Measurements from ENCODE around the gene TUBA4A. TPM values are rescaled to one million over a fixed set of nuclear protein-coding genes. Genes with fewer than 3 reads are reported as not detected.
"Not testable (repeated sequence)": the region's sequence is repeated elsewhere in the genome, so short reads cannot be mapped to it uniquely, and the experiment has no call there.

The TUBA4A gene
- total and polyA plus RNA-seq, 12 donors: 13.4 to 741 (median 27.0) TPM

DNA sequence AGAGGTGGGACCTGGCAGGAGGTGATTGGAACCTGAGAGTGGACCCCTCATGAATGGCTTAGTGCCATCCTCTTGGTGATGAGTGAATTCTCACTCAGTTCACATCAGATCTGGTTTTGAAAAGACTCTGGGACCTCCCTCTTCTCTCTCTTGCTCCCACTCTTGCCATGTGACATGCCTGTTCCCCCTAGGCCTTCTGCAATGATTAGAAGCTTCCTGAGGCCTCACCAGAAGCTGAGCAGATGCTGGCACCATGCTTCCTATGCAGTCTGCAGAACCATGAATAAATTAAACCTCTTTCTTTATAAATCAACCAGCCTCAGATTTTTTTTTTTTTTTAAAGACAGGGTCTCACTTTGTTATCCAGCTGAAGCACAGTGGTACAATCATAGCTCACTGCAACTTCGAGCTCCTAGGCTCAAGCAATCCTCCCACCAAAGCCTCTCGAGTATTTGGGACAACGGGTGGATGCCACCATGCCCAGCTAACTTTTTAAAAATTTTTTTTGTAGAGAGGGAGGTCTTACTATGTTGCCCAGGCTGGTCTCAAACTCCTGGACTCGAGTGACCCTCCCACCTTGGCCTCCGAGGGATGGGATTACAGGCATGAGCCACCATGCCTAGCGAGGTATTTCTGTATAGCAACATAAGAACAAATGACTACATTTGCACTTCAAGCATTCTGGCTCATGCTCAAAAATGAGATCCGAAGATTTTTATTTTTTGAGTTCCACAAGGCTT lies 49.1 kb downstream of the TUBA4A start:
- no peak overlapping the region for H3K4me3 ChIP-seq
- intact Hi-C loops (cut with DNase I): no loop called here
- TF ChIP-seq, protein P1, sequence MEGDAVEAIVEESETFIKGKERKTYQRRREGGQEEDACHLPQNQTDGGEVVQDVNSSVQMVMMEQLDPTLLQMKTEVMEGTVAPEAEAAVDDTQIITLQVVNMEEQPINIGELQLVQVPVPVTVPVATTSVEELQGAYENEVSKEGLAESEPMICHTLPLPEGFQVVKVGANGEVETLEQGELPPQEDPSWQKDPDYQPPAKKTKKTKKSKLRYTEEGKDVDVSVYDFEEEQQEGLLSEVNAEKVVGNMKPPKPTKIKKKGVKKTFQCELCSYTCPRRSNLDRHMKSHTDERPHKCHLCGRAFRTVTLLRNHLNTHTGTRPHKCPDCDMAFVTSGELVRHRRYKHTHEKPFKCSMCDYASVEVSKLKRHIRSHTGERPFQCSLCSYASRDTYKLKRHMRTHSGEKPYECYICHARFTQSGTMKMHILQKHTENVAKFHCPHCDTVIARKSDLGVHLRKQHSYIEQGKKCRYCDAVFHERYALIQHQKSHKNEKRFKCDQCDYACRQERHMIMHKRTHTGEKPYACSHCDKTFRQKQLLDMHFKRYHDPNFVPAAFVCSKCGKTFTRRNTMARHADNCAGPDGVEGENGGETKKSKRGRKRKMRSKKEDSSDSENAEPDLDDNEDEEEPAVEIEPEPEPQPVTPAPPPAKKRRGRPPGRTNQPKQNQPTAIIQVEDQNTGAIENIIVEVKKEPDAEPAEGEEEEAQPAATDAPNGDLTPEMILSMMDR (IDR thresholded peaks at IDR 0.05): no peak
- TF ChIP-seq POLR2A (IDR thresholded peaks at IDR 0.05): no peak
- no peaks in the 10 kb centered on the region for H3K9me3 ChIP-seq (replicated peaks in 1 of 3)
- no peak overlapping the region for H3K27ac ChIP-seq
- H3K27me3 ChIP-seq: peaks cover 2% of the 10 kb centered on the region
- H3K36me3 ChIP-seq (replicated peaks in 1 of 2): peaks cover 0 to 17% of the 10 kb centered on the region in 2 donors
- H3K4me1 ChIP-seq (replicated peaks in 1 of 2): peaks cover 7 to 14% of the 10 kb centered on the region in 2 donors
- 87 to 94% (median 89%) methylated on average over 7 of the region's 7 CpGs for WGBS, 4 donors
- peak in 1 of 7 donors; percentile 16 for DNase-seq

DNA sequence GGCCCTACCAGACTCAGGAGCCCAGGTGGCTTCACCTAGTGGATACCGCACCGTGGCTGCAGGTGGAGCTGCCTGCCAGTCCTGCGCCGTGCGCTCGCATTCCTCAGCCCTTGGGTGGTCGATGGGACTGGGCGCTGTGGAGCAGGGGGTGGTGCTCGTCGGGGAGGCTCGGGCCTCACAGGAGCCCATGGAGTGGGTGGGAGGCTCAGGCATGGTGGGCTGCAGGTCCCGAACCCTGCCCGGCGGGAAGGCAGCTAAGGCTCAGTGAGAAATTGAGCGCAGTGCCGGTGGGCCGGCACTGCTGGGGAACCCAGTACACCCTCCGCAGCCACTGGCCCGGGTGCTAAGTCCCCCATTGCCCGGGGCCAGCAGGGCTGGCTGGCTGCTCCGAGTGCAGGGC lies 52.4 kb downstream of the TUBA4A start:
- H3K9me3 ChIP-seq (replicated peaks in 1 of 3); H3K27me3 ChIP-seq; H3K4me1 ChIP-seq (replicated peaks in 1 of 2); intact Hi-C loops (cut with DNase I); H3K36me3 ChIP-seq (replicated peaks in 1 of 2); H3K27ac ChIP-seq; H3K4me3 ChIP-seq: not testable (repeated sequence)
- 79 to 93% (median 89%) methylated on average over 9 to 21 of the region's 21 CpGs for WGBS, 4 donors
- DNase-seq: peak in 1 of 7 donors; percentile 1

DNA sequence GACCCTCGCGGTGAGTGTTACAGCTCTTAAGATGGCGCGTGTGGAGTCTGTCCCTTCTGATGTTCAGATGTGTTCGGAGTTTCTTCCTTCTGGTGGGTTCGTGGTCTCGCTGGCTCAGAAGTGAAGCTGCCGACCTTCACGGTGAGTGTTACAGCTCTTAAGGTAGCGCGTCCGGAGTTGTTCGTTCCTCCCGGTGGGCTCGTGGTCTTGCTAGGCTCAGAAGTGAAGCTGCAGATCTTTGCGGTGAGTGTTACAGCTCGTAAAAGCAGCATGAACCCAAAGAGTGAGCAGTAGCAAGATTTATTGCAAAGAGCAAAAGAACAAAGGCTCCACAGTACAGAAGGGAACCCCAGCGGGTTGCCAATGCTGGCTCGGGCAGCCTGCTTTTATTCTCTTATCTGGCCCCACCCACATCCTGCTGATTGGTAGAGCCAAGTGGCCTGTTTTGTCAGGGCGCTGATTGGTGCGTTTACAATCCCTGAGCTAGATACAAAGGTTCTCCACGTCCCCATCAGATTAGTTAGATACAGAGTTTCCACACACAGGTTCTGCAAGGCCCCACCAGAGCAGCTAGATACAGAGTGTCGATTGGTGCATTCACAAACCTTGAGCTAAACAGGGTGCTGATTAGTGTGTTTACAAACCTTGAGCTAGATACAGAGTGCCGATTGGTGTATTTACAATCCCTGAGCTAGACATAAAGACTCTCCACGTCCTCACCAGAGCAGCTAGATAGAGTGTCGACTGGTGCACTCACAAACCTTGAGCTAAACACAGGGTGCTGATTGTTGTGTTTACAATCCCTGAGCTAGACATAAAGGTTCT lies 53.0 kb downstream of the TUBA4A start:
- WGBS, 4 donors: 56 to 76% (median 73%) methylated on average over 21 to 25 of the region's 26 CpGs

More for the DNA sequence above, 53.0 kb downstream of the TUBA4A start:
- H3K27me3 ChIP-seq; H3K27ac ChIP-seq; H3K4me1 ChIP-seq (replicated peaks in 1 of 2); H3K9me3 ChIP-seq (replicated peaks in 1 of 3); H3K4me3 ChIP-seq; intact Hi-C loops (cut with DNase I); H3K36me3 ChIP-seq (replicated peaks in 1 of 2): not testable (repeated sequence)
- DNase-seq: peak in 1 of 7 donors; percentile 13

MicroRNAs encoded within 50 kb of the gene (microRNA counts, 767-probe panel; counts per million panel counts)
- microRNA hsa-miR-153: 0 counts per million in 2 donors

Small RNAs within 50 kb of the gene (microRNA-seq; reads per million reads assigned to microRNA genes)
- gene MIR153-1: 0 reads per million in 3 donors

Small RNAs within 50 kb of the gene (small RNA-seq; reads per million reads assigned to genes)
- 0.12 to 0.67 reads per million in 2 donors for gene MIR153-1

Other genes with a start within 250 kb of the TUBA4A start
- gene CFAP65, start 212.4 kb downstream of the TUBA4A start, total RNA-seq: under 1 TPM in 2 of 9 donors, not detected in 7; 0.04 to 0.06 TPM
- under 1 TPM; 0.05 to 0.16 (median 0.10) TPM for gene CFAP65, start 212.4 kb downstream of the TUBA4A start, polyA plus RNA-seq
- under 1 TPM in 1 of 9 donors, not detected in 8; 0.11 TPM for gene IHH, start 193.0 kb downstream of the TUBA4A start, total RNA-seq
- gene IHH, start 193.0 kb downstream of the TUBA4A start, polyA plus RNA-seq: under 1 TPM in 1 of 3 donors, not detected in 2; 0.17 TPM
- 10 to 100 TPM; 11.9 to 22.9 (median 17.8) TPM for gene NHEJ1, start 93.1 kb downstream of the TUBA4A start, total RNA-seq
- 10 to 100 TPM in 1 of 3 donors, 1 to 10 TPM in 2; 5.7 to 26.0 (median 7.1) TPM for gene NHEJ1, start 93.1 kb downstream of the TUBA4A start, polyA plus RNA-seq
- gene SLC23A3, start 83.9 kb downstream of the TUBA4A start, total RNA-seq: 1 to 10 TPM in 2 of 9 donors, under 1 TPM in 5, not detected in 2; 0.14 to 2.9 (median 0.83) TPM
- gene SLC23A3, start 83.9 kb downstream of the TUBA4A start, polyA plus RNA-seq: 1 to 10 TPM in 1 of 3 donors, under 1 TPM in 2; 0.11 to 4.3 (median 0.84) TPM
- gene CNPPD1, start 77.0 kb downstream of the TUBA4A start, total RNA-seq: 100 to 1,000 TPM in 6 of 9 donors, 10 to 100 TPM in 3; 32.6 to 137 (median 110) TPM
- gene CNPPD1, start 77.0 kb downstream of the TUBA4A start, polyA plus RNA-seq: 10 to 100 TPM; 46.9 to 62.7 (median 61.0) TPM
- gene RETREG2, start 75.6 kb downstream of the TUBA4A start, total RNA-seq: 100 to 1,000 TPM in 5 of 9 donors, 10 to 100 TPM in 4; 63.3 to 159 (median 114) TPM
- 10 to 100 TPM; 30.1 to 63.3 (median 47.6) TPM for gene RETREG2, start 75.6 kb downstream of the TUBA4A start, polyA plus RNA-seq
- 100 to 1,000 TPM in 1 of 9 donors, 10 to 100 TPM in 8; 28.7 to 156 (median 34.5) TPM for gene ZFAND2B, start 47.1 kb downstream of the TUBA4A start, total RNA-seq
- gene ZFAND2B, start 47.1 kb downstream of the TUBA4A start, polyA plus RNA-seq: 10 to 100 TPM; 24.7 to 85.5 (median 48.3) TPM
- gene ABCB6, start 35.0 kb downstream of the TUBA4A start, total RNA-seq: 10 to 100 TPM; 10.1 to 85.1 (median 26.8) TPM
- gene ABCB6, start 35.0 kb downstream of the TUBA4A start, polyA plus RNA-seq: 10 to 100 TPM; 22.4 to 73.3 (median 71.2) TPM
- gene ATG9A, start 24.3 kb downstream of the TUBA4A start, total RNA-seq: 10 to 100 TPM; 27.3 to 73.1 (median 57.8) TPM
- 10 to 100 TPM; 13.0 to 37.6 (median 26.5) TPM for gene ATG9A, start 24.3 kb downstream of the TUBA4A start, polyA plus RNA-seq
- 10 to 100 TPM; 11.5 to 60.1 (median 36.8) TPM for gene ANKZF1, start 24.1 kb downstream of the TUBA4A start, total RNA-seq
- 10 to 100 TPM; 15.0 to 93.1 (median 50.4) TPM for gene ANKZF1, start 24.1 kb downstream of the TUBA4A start, polyA plus RNA-seq
- 10 to 100 TPM in 7 of 9 donors, 1 to 10 TPM in 2; 6.3 to 25.0 (median 14.2) TPM for gene GLB1L, start 8.5 kb downstream of the TUBA4A start, total RNA-seq
- gene GLB1L, start 8.5 kb downstream of the TUBA4A start, polyA plus RNA-seq: 10 to 100 TPM; 12.6 to 18.1 (median 14.9) TPM
- gene STK16, start 8.4 kb downstream of the TUBA4A start, total RNA-seq: 10 to 100 TPM; 19.2 to 55.8 (median 26.8) TPM
- 10 to 100 TPM; 24.7 to 27.1 (median 26.8) TPM for gene STK16, start 8.4 kb downstream of the TUBA4A start, polyA plus RNA-seq
- under 1 TPM in 1 of 9 donors, not detected in 8; 0.14 TPM for gene TUBA4B, start 675 bp downstream of the TUBA4A start, total RNA-seq
- gene TUBA4B, start 675 bp downstream of the TUBA4A start, polyA plus RNA-seq: under 1 TPM in 1 of 3 donors, not detected in 2; 0.07 TPM
- gene DNAJB2, start 25.4 kb upstream of the TUBA4A start, total RNA-seq: 100 to 1,000 TPM in 8 of 9 donors, 10 to 100 TPM in 1; 80.6 to 180 (median 134) TPM
- 100 to 1,000 TPM; 126 to 201 (median 145) TPM for gene DNAJB2, start 25.4 kb upstream of the TUBA4A start, polyA plus RNA-seq
- 100 to 1,000 TPM in 1 of 9 donors, 10 to 100 TPM in 2, 1 to 10 TPM in 4, under 1 TPM in 1, not detected in 1; 0.39 to 106 (median 8.9) TPM for gene PTPRN, start 55.5 kb upstream of the TUBA4A start, total RNA-seq
- gene PTPRN, start 55.5 kb upstream of the TUBA4A start, polyA plus RNA-seq: 10 to 100 TPM in 2 of 3 donors, 1 to 10 TPM in 1; 8.5 to 45.3 (median 26.7) TPM
- not detected for gene RESP18, start 78.8 kb upstream of the TUBA4A start, total RNA-seq
- gene RESP18, start 78.8 kb upstream of the TUBA4A start, polyA plus RNA-seq: not detected
- 10 to 100 TPM; 33.5 to 59.2 (median 50.6) TPM for gene DNPEP, start 134.0 kb upstream of the TUBA4A start, total RNA-seq
- gene DNPEP, start 134.0 kb upstream of the TUBA4A start, polyA plus RNA-seq: 100 to 1,000 TPM in 1 of 3 donors, 10 to 100 TPM in 2; 30.0 to 107 (median 93.9) TPM
- gene DES, start 164.5 kb upstream of the TUBA4A start, total RNA-seq: 10 to 100 TPM in 3 of 9 donors, 1 to 10 TPM in 5, under 1 TPM in 1; 0.94 to 46.5 (median 7.9) TPM
- 100 to 1,000 TPM in 1 of 3 donors, 10 to 100 TPM in 2; 58.4 to 283 (median 60.1) TPM for gene DES, start 164.5 kb upstream of the TUBA4A start, polyA plus RNA-seq
- 10 to 100 TPM in 1 of 9 donors, 1 to 10 TPM in 6, under 1 TPM in 2; 0.66 to 14.8 (median 4.1) TPM for gene SPEG, start 180.9 kb upstream of the TUBA4A start, total RNA-seq
- gene SPEG, start 180.9 kb upstream of the TUBA4A start, polyA plus RNA-seq: 100 to 1,000 TPM in 1 of 3 donors, 10 to 100 TPM in 1, 1 to 10 TPM in 1; 4.3 to 178 (median 40.1) TPM
- gene GMPPA, start 245.0 kb upstream of the TUBA4A start, total RNA-seq: 10 to 100 TPM; 23.0 to 60.6 (median 26.7) TPM
- 10 to 100 TPM; 36.8 to 72.2 (median 38.5) TPM for gene GMPPA, start 245.0 kb upstream of the TUBA4A start, polyA plus RNA-seq